ENCODE results near the gene SSTR3.
A peak's percentile ranks its signal among the peaks of the same experiment; 100 is the strongest.
"Not testable (repeated sequence)": the region's sequence is repeated elsewhere in the genome, so short reads cannot be mapped to it uniquely, and the experiment has no call there.

SSTR3 gene

DNA sequence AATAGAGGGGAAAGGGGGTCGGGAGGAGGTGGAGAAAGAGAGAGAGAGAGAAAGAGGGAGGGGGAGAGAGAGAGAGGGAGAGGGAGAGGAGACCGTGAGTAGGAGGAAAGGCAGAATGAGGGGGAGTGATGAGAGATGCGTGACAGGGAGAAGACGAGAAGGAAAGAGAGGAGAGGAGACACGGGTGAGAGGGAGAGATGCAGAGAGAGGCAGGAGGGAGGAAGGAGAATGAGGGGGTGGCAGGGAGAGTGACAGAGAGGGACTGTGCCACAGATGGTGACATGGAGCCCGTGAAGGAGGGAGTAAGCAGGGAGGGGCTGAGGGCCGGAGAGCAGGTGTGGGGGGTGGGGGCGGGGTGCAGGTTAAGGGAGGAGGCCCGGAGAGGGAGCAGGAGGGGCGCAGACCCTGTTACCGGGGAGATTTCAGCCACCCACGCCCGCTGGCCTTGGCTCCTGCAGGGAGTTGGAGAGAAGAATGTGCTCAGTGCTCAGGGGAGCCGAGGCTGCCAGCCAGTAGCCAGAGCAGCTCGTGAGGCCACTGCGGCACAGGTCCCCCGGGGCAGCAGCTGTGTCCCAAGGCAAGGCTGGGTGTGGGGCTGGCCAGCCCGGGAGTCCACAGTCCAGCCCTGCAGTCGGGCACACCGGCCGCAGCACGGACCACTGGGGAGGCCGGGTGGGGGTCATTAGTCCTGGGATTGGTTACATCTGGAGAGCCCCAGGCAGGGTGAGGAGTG lies at the start of gene SSTR3:
Gene SSTR3, minus strand, starts transcription at position 304 of the 733 bp plus-strand sequence. CDS start 4,674 bp downstream, outside the sequence.
- DNase-seq: no peak

- DNase-seq: no peak
These were observed 48.6 kb upstream of the SSTR3 start for GRCh38 chr22:37260901-37261336.

- DNase-seq: no peak
These were observed 48.0 kb upstream of the SSTR3 start for GRCh38 chr22:37260155-37260795.

DNA sequence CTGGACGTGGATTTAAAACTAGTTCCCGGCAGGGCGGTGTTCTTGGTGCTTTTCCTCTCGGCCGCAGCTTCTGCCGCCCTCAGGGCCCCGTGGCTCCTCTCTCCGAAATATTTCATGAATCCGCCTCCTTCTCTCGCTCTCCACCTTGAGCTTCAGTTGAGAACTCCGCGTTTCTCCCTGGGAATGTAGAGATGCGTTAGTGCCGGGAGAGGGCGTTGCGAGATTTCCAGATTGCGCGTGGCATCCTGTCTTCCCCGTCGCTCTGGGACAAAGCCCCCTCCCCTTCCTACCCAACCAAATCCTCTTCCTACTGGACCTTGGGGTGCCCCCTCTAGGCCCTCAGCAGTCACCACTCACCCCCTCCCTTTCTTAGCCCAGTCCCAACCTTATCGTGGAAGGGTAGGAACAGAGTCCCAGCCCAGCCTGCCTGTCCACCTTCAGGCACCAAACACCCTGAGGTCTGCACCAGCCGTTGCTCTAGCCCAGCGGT lies 47.3 kb upstream of the SSTR3 start:
- peak; percentile 7 for DNase-seq

DNA sequence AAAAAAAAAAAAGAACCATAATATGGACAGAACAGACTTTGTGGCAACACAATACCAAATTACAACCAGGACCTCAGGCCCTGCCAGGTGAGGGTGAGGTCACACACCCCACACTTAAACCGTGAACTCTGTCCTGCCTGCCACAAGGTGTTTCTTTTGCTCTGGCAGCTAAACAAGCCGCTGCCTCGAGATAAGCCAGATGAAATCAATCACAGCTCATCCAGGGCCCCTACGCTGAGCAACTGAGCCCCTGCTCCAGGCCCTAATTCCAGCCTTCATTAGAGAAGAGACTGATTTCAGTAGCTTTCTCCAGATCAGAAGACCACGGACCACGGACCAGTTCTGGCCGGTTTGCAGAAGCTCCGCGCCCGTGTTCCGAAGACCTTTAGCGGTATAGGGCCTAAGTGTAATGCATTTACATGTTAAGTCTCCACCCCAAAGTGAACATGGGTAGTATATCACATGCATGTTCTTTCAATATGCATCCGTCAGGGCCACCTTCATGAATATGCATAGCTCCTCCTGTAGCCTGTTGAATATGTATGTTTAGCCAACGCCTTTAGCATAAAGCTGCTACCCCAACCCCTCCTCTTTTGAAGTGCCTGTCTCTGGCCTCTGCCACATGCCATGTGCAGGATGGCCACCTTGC lies 46.6 kb upstream of the SSTR3 start:
- DNase-seq: no peak

- DNase-seq: no peak
These were observed 45.9 kb upstream of the SSTR3 start for GRCh38 chr22:37258005-37258752.

- no peak for DNase-seq
These were observed 43.9 kb upstream of the SSTR3 start for GRCh38 chr22:37256075-37256726.

GRCh38 chr22:37255558-37256006 lies 43.3 kb upstream of the SSTR3 start:
- DNase-seq: no peak

DNA sequence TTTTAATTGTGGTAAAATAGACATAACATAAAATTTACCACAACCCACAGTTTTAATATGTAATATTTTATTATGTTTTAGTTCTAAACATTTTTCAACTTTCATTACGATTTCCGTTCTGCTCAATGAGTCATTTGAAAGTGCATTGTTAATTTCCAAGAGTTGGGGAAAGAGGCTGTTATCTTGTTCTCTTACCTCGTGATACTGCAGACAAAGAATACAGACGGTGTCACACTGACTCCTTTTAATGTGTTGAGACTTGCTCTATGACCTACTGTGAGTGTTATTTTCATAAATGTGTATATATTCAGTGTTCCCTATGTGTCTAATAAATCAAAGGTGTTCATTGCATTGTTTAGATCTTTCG lies 42.6 kb upstream of the SSTR3 start:
- no peak for DNase-seq

DNA sequence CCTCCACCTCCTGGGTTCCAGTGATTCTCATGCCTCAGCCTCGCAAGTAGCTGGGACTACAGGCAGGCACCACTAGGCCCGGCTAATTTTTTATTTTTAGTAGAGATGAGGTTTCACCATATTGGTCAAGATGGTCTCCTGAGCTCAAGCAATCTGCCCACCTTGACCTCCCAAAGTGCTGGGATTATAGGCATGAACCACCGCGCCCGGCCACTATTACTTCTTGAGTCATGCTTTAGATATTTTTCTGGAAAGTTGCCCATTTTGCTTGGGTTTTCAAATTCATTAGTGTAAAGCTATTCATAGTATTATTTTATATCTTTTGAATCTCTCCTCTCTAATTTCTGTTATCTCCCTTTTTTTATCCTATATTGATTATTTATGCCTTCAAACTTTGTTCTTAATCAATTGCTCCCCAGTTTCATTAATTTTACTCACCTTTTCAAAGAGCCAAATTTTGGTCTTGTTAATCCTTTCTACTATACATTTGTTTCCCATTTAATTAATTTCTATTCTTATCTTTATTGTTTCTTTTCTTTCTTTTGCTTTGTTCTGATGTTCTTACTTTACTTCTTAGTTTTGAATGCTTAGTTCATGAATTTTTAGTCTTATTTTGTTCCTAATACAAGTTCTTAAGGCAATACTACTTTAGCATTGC lies 42.1 kb upstream of the SSTR3 start:
- no peak for DNase-seq

GRCh38 chr22:37253126-37253660 lies 40.9 kb upstream of the SSTR3 start:
- no peak for DNase-seq

- not testable (repeated sequence) for DNase-seq
These were observed 39.6 kb upstream of the SSTR3 start for GRCh38 chr22:37251836-37252235.

- DNase-seq: no peak
These were observed 37.7 kb upstream of the SSTR3 start for GRCh38 chr22:37249986-37250385.

GRCh38 chr22:37248251-37248650 lies 36.0 kb upstream of the SSTR3 start:
- no peak for DNase-seq

DNA sequence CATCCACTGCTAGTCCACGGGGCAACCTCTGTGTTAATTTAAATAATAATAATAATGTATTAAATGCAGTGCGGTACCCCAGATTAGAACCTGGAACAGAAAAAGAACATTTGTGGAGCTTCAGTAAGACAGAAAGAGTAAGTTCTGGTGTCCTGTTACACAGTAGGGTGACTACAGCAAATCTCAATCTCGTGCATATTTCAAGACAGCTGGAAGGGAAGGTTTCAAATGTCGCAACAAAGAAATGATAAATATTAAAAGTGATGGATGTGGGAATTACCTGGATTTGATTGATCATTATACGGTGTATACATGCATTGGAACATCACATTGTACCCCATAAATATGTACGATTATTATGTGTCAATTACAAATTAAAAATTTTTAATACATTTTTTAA lies 33.5 kb upstream of the SSTR3 start:
- DNase-seq: no peak

DNA sequence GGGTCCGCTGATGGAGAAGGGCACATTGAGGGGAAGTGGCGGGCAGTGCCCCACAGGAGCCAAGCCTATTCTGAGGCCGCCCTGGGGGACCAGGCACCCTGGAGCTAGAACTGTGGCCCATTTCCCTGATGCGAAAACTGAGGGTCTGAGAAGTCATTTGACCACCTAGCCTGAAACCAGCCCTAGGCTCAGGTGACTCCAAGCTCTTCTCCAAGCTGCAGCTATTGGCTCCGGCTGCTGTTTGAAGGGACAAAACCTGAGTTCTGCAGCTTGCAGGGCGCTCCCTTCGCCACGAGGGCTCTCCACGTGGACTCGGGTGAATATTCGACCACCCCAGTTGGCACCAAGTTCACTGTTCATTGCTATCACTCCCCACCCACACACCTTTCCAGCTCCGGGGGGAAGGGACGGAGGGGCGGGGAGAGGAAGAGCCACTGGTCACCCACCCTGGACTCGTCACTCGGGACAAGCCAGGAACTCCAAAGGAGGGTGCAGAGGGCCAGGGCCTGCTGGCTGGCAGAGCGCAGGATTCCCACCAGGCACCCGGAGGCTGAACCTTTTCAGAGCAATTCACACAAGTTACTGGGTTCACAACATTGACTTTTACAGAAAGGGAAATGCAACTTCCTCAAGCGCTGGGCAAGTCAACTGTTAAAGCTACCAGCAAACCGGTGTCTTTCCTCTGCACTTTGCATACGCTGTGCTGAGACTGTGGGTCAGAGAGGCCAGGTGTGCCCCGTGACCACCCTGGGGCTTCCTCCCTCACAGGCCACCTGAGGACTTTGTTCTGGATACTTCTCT lies 32.8 kb upstream of the SSTR3 start:
- no peak for DNase-seq

DNA sequence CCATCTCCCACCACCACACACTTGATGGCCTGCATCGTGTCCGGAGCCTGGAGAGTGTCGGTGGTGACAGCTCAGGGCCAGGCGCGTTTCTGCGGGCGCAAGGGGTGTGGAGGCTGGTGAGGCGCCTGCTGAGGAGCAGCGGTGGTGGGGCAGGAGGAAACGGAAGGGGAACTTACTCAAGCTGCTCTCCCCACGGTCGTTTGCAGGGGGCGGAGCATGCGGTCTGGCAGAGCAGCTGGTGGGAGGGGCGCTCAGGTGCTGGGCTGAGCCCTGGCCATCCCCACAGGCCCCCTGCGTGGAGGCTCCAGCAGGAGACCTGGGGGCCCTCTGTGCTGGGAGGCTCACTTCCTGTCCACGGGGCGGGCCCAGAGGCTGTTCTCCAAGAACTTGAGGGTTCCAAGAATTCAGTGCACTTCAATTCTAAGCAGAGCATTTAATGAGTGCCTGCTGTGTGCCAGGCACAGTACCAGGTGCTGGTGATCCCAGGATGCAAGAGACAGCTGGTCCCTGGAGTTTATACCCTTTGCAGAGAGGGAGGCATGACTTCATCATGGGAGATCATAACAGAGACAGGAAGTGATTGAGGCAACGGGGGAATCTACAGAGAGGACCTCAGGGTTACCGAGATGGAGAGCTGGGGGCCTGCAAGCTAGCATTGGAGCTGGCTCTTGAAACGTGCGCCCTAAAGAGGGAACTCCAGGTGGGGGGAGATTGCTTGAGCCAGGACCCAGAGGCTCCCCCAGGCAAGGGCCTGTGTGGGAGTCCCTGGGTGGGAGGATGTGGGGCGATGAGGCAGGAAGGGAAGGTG lies 32.0 kb upstream of the SSTR3 start, which contains the start of gene RAC2:
Gene RAC2, minus strand, starts transcription at position 156 of the 808 bp plus-strand sequence. Its CDS starts 121 bp downstream, at position 35.
- no peak for DNase-seq

DNA sequence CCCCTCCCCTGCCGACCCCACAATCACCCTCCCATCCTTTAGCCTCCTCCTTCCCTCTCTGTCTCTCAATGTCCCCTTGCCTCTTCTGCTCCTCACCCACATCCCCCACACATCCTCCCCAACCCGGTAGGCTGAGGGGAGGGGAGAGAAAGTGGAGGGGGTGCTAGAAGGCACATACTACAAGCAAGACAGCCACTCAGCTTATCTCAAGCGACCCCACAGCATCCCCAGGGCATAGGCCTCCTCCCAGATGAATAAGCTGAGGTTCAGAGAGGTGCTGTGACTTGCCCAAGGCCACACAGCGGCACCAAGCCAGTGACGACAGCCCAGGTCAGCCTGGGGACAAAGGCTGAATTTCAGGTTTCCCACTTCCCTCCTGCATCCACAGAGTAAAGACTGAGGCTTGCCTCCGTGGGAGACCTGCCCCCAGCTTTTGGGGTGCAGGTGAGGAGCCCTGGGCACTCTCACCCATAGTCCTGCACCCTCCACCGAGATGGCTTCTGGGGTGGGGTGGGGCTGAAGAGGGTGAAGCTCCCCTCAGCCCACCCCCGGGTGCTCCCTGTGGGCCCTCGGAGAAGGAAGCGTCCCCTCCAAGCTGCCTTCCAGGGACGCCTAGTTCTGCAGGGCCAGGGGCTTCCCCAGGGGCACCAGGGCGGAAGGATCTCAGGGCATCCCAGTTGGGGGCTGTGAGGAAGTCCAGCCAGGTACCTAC lies 31.3 kb upstream of the SSTR3 start:
- no peak for DNase-seq

GRCh38 chr22:37242395-37242918 lies 30.2 kb upstream of the SSTR3 start:
- no peak for DNase-seq

All from DMS153 (cell line).